Keratinocyte (primary cell): ENCODE results near the gene DPAGT1.

Experiments
- EZH2 ChIP-seq: IDR thresholded peaks from one replicate; pipeline ENCODE4 v1.6.1; 2012; ENCODE audit warnings: inconsistent platforms, mild to moderate bottlenecking, low read length, moderate library complexity
- TF ChIP-seq, protein P1 (sequence below), 3 experiments: IDR thresholded peaks in 1 of 3; conservative IDR thresholded peaks in 1 of 3; optimal IDR thresholded peaks in 1 of 3; 2 replicates in 2 of 3; 3 replicates in 1 of 3; pipeline versions ENCODE3 to v1.5.1; 2011; ENCODE audit warnings: low read length in 3 of 3, mild to moderate bottlenecking in 3 of 3, moderate library complexity in 2 of 3, control low read depth in 1 of 3, inconsistent platforms in 1 of 3; ENCODE audit not compliant: insufficient read depth in 2 of 3; ENCODE audit errors: extremely low read depth in 1 of 3

DNA sequence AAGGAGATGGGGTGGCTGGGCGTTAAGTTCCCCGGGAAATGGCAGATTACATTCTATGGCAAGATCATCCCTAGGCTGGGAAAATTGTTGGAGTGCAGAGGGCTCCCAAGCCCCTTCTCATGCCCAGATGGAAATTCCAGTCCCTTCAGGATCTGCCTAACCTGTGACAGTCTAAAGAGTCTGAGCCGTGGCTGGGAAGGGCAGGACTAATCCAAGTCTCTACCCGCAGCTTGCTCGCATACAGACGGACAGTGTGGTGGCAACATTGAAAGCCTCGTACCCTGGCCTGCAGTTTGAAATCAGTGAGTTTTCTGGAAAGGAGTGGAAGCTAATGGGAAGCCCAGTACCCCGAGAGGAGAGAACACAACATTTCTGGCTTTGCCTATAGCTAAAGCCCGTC lies 13.2 kb downstream of the DPAGT1 start:
- TF ChIP-seq, protein P1, sequence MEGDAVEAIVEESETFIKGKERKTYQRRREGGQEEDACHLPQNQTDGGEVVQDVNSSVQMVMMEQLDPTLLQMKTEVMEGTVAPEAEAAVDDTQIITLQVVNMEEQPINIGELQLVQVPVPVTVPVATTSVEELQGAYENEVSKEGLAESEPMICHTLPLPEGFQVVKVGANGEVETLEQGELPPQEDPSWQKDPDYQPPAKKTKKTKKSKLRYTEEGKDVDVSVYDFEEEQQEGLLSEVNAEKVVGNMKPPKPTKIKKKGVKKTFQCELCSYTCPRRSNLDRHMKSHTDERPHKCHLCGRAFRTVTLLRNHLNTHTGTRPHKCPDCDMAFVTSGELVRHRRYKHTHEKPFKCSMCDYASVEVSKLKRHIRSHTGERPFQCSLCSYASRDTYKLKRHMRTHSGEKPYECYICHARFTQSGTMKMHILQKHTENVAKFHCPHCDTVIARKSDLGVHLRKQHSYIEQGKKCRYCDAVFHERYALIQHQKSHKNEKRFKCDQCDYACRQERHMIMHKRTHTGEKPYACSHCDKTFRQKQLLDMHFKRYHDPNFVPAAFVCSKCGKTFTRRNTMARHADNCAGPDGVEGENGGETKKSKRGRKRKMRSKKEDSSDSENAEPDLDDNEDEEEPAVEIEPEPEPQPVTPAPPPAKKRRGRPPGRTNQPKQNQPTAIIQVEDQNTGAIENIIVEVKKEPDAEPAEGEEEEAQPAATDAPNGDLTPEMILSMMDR (optimal IDR thresholded peaks at IDR 0.05 in 1 of 3, IDR thresholded peaks at IDR 0.05 in 1 of 3, conservative IDR thresholded peaks at IDR 0.05 in 1 of 3; ENCODE audit: extremely low read depth in 1 of 3, insufficient read depth in 2 of 3, low read length in 3 of 3) = no peak
- TF ChIP-seq EZH2 = no peak
